ENCODE measurements around the gene CELF1.

DNA sequence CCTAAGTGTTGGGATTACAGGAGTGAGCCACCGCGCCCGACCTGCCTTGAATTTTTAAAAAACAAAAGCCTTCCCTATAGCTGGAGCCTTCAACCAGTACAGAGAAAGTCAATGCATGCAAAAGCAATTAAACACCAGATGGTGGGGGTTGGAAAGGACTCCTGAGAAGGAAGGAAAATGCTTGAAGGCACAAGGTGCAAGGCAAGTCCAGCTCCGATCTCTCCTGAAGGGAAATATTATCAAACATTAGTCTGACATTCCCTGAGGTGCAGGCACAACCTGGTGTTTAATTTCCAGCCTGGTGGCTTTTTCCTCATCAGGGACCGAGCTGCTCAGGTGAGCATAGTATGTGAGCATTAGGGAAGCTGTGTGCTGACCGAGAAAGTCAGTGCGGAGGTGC, 91.1 kb downstream of the CELF1 start:
- TF ChIP-seq, protein P1, sequence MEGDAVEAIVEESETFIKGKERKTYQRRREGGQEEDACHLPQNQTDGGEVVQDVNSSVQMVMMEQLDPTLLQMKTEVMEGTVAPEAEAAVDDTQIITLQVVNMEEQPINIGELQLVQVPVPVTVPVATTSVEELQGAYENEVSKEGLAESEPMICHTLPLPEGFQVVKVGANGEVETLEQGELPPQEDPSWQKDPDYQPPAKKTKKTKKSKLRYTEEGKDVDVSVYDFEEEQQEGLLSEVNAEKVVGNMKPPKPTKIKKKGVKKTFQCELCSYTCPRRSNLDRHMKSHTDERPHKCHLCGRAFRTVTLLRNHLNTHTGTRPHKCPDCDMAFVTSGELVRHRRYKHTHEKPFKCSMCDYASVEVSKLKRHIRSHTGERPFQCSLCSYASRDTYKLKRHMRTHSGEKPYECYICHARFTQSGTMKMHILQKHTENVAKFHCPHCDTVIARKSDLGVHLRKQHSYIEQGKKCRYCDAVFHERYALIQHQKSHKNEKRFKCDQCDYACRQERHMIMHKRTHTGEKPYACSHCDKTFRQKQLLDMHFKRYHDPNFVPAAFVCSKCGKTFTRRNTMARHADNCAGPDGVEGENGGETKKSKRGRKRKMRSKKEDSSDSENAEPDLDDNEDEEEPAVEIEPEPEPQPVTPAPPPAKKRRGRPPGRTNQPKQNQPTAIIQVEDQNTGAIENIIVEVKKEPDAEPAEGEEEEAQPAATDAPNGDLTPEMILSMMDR (conservative IDR thresholded peaks at IDR 0.05; ENCODE audit: low read depth, low read length) = no peak
- TF ChIP-seq POLR2A (IDR thresholded peaks at IDR 0.05; ENCODE audit: low read depth, low read length) = no peak
- no peak for TF ChIP-seq RCOR1 (IDR thresholded peaks at IDR 0.05; ENCODE audit: insufficient replicate concordance, low read length)
- no peak for TF ChIP-seq BHLHE40 (IDR thresholded peaks at IDR 0.05; ENCODE audit: low read depth, low read length)
- no peak for TF ChIP-seq MXI1 (IDR thresholded peaks at IDR 0.05; ENCODE audit: borderline replicate concordance, low read depth, low read length)
- TF ChIP-seq FOS (IDR thresholded peaks at IDR 0.05; ENCODE audit: low read depth, low read length) = no peak
- no peak for TF ChIP-seq RFX5 (IDR thresholded peaks at IDR 0.05; ENCODE audit: low read depth, low read length)

Measured in IMR-90 (cell line).